PFSK-1 (cell line): ENCODE measurements around the gene DCBLD2.

Experiments
- FOXP2 ChIP-seq: optimal IDR thresholded peaks from 2 replicates; pipeline ENCODE3; 2011; ENCODE audit warnings: borderline replicate concordance, control low read depth, inconsistent platforms; ENCODE audit not compliant: insufficient read depth; ENCODE audit errors: extremely low read length, extremely low read depth
- TAF1 ChIP-seq: IDR thresholded peaks from 2 replicates; pipeline ENCODE4 v1.6.1; 2012; ENCODE audit warnings: low read length, control low read depth, borderline replicate concordance; ENCODE audit not compliant: insufficient read depth

DNA sequence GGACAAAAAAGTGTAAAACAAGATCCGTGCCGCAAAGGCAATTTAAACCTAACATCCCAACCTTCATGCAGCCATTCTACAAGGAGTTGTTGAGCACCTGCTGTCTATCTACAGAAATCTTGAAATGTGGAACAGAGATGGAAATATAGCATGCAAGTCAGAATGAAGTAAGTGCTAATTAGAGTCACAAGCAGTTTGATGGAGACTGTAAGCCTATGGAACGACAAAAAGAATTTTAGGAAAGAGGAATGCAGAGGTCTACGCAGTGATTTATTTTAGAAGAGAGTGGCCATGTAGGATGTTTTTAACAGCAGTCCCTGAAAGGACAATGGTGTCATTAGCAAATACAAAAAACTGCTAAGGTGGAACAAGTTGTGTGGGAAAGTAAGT is 851 bp upstream of the DCBLD2 start:
- no peak for TF ChIP-seq TAF1
- no peak for TF ChIP-seq FOXP2
